HepG2 (cell line): Measurements from ENCODE around the gene SLC7A10.

Experiments used
- CEBPB ChIP-seq: IDR thresholded peaks from 2 replicates; pipeline ENCODE4 v1.6.1; 2011; ENCODE audit warnings: low read depth, low read length, improper control_type of control experiment, borderline replicate concordance
- FOXJ3 ChIP-seq: sonication (generic); formaldehyde crosslinking; IDR thresholded peaks from 2 replicates; pipeline ENCODE4 v1.4.0; 2020; ENCODE audit warnings: missing genetic modification reagents, mild to moderate bottlenecking, borderline replicate concordance
- FOXP1 ChIP-seq, 2 experiments: fragments of 450-650 bp in 1 of 2; IDR thresholded peaks; 2 replicates each; pipeline ENCODE4 v1.6.1; 2017 to 2018; ENCODE audit warnings: antibody characterized with exemption in 1 of 2
- NR2C2 ChIP-seq: sonication (generic); formaldehyde crosslinking; IDR thresholded peaks from 2 replicates; pipeline ENCODE4 v1.4.0; 2020; ENCODE audit warnings: missing genetic modification reagents, mild to moderate bottlenecking, moderate library complexity, borderline replicate concordance
- PHF20 ChIP-seq: sonication (generic); formaldehyde crosslinking; IDR thresholded peaks from 2 replicates; pipeline ENCODE4 v1.5.0; 2020; ENCODE audit warnings: mild to moderate bottlenecking, missing genetic modification reagents
- POLR2A ChIP-seq, 2 experiments: IDR thresholded peaks; 2 replicates each; pipeline ENCODE4 v1.6.1; 2011; ENCODE audit warnings: low read depth in 2 of 2, low read length in 2 of 2, mild to moderate bottlenecking in 1 of 2, moderate library complexity in 1 of 2; ENCODE audit not compliant: insufficient read depth in 1 of 2
- TRIM24 ChIP-seq: sonication (generic); formaldehyde crosslinking; IDR thresholded peaks from 2 replicates; pipeline ENCODE4 v1.8.0; 2022; ENCODE audit warnings: mild to moderate bottlenecking, missing genetic modification reagents
- ZNF672 ChIP-seq: sonication (generic); formaldehyde crosslinking; IDR thresholded peaks from 2 replicates; pipeline ENCODE4 v1.8.1; 2022; ENCODE audit warnings: missing genetic modification reagents
- TF ChIP-seq, protein P1 (sequence below): sonication (generic); formaldehyde crosslinking; IDR thresholded peaks from 2 replicates; pipeline ENCODE4 v1.8.0; 2022; ENCODE audit warnings: low read depth, missing genetic modification reagents
- TF ChIP-seq, protein P2 (sequence below): IDR thresholded peaks from 2 replicates; pipeline ENCODE4 v1.6.1; 2012; ENCODE audit warnings: low read length, improper control_type of control experiment
- TF ChIP-seq, protein P3 (sequence below): sonication (generic); formaldehyde crosslinking; IDR thresholded peaks from 2 replicates; pipeline ENCODE4 v1.5.0; 2020; ENCODE audit warnings: mild to moderate bottlenecking, missing genetic modification reagents, moderate library complexity
- TF ChIP-seq, protein P4 (sequence below), 2 experiments: IDR thresholded peaks; 2 replicates each; pipeline ENCODE4 v1.6.1; 2011 to 2012; ENCODE audit warnings: low read length in 2 of 2, borderline replicate concordance in 1 of 2, low read depth in 1 of 2, mild to moderate bottlenecking in 1 of 2, moderate library complexity in 1 of 2

DNA sequence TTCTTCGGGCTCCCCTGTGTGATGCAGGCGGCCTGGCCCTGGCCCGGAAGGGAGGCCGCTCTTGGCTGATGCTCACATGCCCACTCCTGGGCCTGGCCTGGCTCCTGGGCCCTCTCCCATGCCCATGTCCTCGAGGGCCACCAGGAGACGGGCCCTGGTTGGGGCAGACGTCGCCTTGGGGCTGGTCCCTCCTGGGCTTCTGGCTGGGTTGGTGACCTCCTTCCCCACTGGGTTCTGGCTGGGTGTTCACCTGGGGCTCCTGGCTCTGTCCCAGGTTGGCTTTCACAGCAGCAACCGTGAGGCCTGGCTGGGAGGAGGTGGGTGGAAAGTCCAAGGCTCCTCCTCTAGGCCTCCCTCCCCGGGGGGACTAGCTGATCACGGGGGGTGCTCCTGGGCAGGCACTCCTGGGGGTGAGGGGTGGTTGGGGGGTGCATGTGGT, 15.5 kb upstream of the SLC7A10 start:
- TF ChIP-seq PHF20 (CRISPR knock-in tag) (no peak), ZNF672 (no peak), POLR2A (IDR thresholded peaks at IDR 0.05; ENCODE audit: insufficient read depth in 1 of 2, low read depth in 2 of 2, low read length in 2 of 2) (no peak), FOXP1 (IDR thresholded peaks at IDR 0.05) (no peak), FOXP1 (CRISPR knock-in tag; IDR thresholded peaks at IDR 0.05) (no peak), NR2C2 (CRISPR knock-in tag) (no peak), FOXJ3 (no peak), CEBPB (no peak), TRIM24 (CRISPR knock-in tag) (no peak)
- TF ChIP-seq, protein P1, sequence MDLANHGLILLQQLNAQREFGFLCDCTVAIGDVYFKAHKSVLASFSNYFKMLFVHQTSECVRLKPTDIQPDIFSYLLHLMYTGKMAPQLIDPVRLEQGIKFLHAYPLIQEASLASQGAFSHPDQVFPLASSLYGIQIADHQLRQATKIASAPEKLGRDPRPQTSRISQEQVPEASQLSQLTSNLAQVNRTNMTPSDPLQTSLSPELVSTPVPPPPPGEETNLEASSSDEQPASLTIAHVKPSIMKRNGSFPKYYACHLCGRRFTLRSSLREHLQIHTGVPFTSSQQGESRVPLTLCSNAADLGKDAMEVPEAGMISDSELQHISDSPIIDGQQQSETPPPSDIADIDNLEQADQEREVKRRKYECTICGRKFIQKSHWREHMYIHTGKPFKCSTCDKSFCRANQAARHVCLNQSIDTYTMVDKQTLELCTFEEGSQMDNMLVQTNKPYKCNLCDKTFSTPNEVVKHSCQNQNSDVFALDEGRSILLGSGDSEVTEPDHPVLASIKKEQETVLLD (CRISPR knock-in tag): no peak
- TF ChIP-seq, protein P2, sequence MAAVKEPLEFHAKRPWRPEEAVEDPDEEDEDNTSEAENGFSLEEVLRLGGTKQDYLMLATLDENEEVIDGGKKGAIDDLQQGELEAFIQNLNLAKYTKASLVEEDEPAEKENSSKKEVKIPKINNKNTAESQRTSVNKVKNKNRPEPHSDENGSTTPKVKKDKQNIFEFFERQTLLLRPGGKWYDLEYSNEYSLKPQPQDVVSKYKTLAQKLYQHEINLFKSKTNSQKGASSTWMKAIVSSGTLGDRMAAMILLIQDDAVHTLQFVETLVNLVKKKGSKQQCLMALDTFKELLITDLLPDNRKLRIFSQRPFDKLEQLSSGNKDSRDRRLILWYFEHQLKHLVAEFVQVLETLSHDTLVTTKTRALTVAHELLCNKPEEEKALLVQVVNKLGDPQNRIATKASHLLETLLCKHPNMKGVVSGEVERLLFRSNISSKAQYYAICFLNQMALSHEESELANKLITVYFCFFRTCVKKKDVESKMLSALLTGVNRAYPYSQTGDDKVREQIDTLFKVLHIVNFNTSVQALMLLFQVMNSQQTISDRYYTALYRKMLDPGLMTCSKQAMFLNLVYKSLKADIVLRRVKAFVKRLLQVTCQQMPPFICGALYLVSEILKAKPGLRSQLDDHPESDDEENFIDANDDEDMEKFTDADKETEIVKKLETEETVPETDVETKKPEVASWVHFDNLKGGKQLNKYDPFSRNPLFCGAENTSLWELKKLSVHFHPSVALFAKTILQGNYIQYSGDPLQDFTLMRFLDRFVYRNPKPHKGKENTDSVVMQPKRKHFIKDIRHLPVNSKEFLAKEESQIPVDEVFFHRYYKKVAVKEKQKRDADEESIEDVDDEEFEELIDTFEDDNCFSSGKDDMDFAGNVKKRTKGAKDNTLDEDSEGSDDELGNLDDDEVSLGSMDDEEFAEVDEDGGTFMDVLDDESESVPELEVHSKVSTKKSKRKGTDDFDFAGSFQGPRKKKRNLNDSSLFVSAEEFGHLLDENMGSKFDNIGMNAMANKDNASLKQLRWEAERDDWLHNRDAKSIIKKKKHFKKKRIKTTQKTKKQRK: no peak
- TF ChIP-seq, protein P3, sequence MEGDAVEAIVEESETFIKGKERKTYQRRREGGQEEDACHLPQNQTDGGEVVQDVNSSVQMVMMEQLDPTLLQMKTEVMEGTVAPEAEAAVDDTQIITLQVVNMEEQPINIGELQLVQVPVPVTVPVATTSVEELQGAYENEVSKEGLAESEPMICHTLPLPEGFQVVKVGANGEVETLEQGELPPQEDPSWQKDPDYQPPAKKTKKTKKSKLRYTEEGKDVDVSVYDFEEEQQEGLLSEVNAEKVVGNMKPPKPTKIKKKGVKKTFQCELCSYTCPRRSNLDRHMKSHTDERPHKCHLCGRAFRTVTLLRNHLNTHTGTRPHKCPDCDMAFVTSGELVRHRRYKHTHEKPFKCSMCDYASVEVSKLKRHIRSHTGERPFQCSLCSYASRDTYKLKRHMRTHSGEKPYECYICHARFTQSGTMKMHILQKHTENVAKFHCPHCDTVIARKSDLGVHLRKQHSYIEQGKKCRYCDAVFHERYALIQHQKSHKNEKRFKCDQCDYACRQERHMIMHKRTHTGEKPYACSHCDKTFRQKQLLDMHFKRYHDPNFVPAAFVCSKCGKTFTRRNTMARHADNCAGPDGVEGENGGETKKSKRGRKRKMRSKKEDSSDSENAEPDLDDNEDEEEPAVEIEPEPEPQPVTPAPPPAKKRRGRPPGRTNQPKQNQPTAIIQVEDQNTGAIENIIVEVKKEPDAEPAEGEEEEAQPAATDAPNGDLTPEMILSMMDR (CRISPR knock-in tag): no peak
- TF ChIP-seq, protein P4, sequence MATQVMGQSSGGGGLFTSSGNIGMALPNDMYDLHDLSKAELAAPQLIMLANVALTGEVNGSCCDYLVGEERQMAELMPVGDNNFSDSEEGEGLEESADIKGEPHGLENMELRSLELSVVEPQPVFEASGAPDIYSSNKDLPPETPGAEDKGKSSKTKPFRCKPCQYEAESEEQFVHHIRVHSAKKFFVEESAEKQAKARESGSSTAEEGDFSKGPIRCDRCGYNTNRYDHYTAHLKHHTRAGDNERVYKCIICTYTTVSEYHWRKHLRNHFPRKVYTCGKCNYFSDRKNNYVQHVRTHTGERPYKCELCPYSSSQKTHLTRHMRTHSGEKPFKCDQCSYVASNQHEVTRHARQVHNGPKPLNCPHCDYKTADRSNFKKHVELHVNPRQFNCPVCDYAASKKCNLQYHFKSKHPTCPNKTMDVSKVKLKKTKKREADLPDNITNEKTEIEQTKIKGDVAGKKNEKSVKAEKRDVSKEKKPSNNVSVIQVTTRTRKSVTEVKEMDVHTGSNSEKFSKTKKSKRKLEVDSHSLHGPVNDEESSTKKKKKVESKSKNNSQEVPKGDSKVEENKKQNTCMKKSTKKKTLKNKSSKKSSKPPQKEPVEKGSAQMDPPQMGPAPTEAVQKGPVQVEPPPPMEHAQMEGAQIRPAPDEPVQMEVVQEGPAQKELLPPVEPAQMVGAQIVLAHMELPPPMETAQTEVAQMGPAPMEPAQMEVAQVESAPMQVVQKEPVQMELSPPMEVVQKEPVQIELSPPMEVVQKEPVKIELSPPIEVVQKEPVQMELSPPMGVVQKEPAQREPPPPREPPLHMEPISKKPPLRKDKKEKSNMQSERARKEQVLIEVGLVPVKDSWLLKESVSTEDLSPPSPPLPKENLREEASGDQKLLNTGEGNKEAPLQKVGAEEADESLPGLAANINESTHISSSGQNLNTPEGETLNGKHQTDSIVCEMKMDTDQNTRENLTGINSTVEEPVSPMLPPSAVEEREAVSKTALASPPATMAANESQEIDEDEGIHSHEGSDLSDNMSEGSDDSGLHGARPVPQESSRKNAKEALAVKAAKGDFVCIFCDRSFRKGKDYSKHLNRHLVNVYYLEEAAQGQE (IDR thresholded peaks at IDR 0.05; ENCODE audit: borderline replicate concordance in 1 of 2, low read depth in 1 of 2, low read length in 2 of 2): no peak
